Forelimb muscle (tissue), 1 donor: Measurements from ENCODE around the gene KCNN3. TPM values are rescaled to one million over a fixed set of nuclear protein-coding genes. Genes with fewer than 3 reads are reported as not detected.
"Not testable (repeated sequence)": the region's sequence is repeated elsewhere in the genome, so short reads cannot be mapped to it uniquely, and the experiment has no call there.

Source experiments
- DNase-seq: peaks from one replicate; pipeline ENCODE4 v3.0.0-alpha.2; 2013; ENCODE audit warnings: low read depth
- polyA plus RNA-seq: library from polyadenylated mRNA; unstranded; fragments of 120-200 nt; gene quantifications from one replicate; pipeline ENCODE4 v1.2.1, GENCODE V29; 2013; ENCODE audit not compliant: insufficient read length

The KCNN3 gene
- polyA plus RNA-seq = 10.1 TPM

DNA sequence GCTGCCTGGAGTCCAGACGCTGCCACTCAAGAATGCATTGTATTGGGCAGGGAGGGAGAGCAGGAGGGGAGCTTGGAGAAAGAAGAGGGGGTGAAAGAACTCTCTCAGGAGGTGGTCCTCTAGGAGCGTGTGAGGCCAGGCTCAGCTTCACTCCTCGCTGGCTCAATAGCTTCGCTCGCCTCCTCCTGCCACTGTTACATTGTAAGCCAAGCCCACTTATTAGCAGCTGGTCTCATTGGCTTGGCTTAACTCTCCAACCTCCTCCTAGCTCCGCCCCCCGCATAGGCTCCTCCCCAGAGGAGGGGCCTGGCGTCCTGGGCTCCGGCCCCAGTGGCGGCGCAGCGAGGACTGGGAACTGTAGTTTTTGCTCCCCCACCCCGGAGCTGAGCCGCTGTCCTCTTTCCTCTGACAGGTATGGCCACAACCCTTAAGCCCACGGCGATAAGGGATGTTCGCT lies at the start of gene KCNN3:
Gene KCNN3 (minus strand): TSS at position 167 of the 457 bp plus-strand sequence. CDS start 317 bp downstream, outside the sequence.
- peak; percentile 80 for DNase-seq

DNA sequence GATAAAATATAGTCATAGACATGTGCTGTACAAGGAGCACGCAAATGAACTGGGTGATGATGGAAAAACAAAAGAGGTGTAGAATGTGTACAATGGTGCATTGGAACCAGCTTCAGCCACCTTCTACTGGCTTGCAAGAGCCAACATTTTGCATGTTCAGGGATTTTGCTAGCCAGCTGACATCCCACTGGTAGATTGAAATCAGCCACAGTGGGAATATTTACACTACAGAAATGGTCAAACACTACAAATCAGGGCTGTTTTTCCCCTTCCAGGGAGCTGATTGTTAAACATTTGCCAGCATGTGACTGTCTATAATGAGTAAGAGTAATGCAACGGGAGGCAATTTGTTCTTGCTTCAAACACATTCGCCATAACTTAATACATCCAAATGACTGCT lies 43.2 kb upstream of the KCNN3 start:
- no peak for DNase-seq

DNA sequence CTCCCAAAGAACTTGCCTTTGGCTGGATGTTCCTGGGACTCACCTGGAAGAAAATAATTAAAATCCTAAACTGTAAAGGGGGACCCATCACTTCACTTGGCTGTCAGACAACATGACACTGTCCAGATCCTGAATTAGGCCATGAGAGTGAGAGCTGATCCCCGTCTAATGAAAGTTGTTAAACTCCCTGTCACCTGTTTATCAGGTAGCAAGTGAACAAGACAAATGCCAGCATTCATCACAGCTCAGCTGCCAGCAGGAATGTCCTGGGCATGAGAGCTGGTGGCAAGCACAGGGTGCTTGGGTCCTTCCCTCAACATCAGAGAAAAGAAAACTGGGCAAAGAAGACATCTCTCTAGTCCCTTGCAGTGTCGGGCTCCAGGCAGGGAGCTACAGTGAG lies 42.7 kb upstream of the KCNN3 start:
- no peak for DNase-seq

DNA sequence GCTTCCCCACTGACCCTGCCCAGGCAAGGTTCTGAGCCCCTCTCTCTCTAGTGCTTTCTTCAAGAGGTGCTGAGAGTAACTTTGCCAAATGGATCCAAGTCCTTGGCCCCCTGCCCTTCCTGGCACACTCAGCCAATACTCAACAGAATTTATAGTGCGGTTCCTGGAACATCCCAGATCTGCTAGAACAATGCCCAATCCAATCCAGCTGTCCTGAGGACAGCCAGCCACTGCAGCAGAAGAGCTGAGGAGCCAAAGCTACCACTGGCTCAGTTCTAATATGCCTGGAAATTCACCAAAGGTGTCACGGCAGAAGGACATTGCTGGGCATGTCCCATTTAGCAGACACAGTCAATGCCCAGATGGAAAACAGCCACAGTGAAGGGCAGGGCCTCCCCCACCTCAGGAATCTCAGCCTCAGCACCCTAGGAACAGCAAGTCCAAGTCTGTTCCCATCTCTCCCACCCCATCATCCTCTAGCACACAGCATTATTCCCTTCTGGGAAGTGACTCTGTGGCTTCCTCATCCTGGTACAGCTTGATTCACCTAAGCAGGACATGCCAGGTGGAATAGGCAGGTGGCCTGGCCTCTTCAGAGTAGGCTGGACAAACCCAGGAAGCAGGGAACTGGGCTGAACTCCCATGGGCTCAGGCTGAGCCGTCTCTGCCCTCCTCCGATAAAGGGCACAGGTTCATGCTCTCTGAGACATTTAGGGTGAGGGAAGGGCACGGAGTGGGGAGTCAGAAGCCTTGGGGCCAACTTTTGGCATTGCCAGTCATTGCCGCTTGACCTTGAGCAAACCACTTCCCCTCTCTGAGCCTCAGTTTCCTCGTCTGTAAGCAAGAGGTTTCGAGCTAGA lies 41.8 kb upstream of the KCNN3 start:
- DNase-seq = no peak

DNA sequence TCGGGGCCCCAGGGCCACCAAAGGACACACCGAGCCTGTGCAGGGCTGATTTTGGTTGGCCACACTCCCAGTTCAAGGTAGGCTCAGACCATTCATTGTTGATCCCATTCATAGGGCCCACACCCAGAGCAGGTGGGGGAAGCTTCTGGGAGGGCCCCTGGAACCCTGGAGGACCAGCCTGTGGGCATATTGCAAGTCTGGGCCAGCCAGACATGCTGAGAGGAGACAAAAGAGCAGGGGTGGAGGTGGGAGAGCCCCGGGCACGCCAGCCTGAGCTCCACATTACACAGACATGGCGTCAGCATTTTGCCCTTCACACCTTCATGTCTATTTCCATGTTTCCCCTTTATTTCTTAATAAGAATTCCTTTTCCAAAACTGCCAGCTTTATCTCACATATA lies 40.8 kb upstream of the KCNN3 start:
- no peak for DNase-seq

DNA sequence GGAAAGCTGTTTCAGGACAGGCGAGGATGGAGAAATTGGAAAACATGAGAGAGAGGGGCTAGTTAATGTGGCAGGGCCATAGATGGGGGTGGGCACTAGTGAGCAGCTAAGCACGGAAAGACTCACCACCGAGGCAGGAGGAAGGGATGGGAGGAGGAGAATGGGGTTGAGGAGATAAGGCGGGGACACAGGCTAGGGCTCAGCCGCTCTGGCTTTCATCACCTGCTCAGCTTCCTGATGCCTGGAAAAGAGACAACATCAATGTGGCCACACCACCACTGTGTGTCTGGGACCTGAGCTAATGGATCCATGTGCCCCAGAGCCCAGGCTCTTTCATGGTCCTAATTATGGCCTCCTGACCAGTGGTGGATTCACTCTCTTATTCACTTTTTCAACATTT lies 38.9 kb upstream of the KCNN3 start:
- DNase-seq = no peak

DNA sequence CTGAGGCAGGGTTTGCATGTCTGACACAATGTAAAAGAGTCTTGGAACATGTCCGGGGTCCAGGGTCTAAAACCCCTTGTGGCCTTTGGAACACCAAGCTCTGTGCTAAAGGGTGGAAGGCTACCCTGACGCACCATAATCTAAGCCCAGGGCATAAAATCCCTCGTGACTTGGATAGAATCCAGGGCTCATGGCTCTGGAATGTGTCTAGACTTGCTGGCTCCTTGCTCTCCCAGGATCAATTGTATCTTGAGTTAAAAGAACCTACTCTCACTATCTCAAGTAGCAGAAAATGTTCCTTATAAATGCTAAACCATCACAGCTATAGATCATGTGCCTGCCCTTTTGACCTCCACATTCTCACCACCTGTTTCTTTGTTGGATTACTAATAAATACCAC lies 38.0 kb upstream of the KCNN3 start:
- not testable (repeated sequence) for DNase-seq

DNA sequence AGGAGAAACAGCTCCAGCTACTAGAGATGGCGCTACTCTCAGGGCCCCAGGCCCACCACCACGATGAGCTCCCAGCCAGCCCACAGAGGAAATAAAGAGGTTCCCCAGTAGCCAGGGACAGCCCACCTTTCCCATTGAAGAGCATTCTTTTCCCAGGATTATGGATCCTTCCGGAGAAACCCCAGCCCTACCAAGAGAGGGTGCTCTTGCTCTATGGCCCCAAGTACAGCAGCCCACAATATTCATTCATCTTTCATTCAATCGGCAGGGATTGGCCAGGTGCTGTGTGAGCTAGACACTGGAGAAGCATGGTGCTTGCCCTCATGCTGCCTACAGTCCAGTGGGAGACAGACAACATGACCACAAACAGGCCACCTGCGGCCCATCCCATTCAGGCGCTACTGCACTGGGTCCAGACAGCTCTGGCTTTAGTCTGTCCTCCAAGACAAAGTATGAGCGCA lies 36.6 kb upstream of the KCNN3 start:
- no peak for DNase-seq

DNA sequence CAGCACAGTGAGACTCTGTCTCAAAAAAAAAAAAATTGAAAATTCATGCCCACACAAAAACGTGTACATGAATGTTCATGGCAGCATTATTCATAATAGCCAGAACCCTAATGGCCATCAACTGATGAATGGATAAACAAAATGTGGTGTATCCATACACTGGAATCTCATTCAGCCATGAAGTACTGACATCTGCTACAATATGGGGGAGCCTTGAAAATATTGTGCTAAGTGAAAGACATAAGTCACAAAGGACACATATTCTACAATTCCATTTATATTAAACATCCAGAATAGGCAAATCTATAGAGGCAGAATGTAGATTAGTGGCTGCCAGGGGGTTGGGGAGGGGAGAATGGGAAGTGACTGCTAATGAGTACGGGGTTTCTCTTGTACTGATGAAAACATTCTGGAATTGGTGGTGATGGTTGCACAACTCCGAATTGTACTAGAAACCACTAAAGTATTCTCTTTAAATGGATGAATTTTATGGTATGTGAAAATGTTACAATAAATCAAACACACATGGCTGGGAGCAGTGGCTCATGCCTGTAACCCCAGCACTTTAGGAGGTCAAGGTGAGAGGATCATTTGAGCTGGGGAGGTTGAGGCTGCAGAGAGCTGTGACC lies 33.0 kb upstream of the KCNN3 start:
- no peak for DNase-seq

DNA sequence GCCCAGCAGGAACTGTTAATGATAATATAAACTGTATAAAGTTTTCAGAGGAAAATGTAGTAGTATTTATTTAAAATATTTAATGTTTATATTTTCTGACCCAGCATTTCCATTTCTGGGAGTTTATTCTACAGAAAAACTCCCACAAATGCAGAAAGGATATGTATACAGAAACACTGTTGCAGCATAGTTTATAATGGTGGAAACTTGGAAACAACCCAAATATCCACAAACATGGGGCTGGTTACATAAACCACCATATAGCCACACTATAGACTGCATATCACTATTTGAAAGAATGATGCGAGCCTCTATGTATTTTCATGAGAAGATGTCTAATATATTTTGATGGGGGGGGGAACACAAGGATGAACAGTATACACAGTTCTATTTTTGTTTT lies 31.5 kb upstream of the KCNN3 start:
- DNase-seq = no peak

DNA sequence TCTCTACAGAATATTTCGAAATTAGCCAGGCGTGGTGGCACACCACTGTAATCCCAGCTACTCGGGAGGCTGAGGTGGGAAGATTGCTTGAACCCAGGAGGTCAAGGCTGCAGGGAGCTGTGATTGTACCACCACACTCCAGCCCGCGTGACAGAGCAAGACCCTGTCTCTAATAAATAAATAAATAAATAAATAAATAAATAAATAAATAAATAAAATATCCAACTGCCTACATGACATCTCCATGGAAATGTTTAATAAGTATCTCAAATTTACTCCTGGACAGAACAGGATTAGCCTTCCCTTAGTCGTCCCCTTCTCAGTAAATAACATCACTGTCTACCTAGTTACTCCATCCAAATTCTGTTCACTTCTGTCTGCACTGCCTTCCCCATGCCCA lies 29.0 kb upstream of the KCNN3 start:
- no peak for DNase-seq

DNA sequence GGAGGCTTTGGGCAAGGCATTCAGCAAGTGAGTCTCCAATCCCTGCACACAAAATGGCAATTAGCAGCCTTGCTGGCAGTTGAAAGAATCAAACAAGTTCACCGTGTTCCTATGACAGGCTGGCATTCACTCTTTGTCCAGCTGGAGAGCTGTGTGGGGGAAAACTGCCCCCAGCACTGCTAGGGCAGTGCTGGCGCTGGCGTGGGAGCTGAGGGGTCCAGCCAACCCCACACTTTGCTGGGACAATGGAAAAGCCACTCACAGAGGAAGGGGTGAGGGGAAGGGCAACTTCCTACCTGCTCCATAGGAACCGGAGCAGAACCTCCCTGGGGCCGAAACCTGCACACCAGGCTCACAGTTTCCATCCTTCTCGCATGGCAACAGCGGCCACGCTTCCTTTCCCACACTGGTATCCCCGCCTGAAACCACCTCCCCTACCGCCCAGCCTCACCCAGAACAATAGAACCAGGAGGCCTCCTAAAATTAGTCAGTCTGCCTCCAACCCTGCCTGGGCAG lies 26.7 kb upstream of the KCNN3 start:
- no peak for DNase-seq

DNA sequence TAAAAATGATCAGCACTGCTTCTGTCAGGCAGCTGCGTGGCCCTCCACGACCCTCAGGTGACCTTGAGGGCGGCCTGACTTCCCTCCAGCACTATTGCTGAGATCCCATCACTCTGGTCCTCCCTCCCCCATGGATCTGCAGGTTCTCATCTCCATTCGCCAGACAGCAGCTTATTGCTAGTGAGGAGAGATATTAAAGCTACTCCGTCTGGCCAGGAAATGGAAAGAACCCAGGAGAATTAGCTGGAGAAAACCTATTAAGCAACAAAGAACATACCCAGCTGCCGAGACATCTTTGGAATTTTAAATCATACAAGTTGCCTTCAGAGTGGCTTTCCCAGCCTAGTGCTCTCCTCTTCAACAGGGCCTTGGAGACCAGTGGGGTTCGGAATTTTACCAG lies 25.7 kb upstream of the KCNN3 start:
- DNase-seq = no peak

DNA sequence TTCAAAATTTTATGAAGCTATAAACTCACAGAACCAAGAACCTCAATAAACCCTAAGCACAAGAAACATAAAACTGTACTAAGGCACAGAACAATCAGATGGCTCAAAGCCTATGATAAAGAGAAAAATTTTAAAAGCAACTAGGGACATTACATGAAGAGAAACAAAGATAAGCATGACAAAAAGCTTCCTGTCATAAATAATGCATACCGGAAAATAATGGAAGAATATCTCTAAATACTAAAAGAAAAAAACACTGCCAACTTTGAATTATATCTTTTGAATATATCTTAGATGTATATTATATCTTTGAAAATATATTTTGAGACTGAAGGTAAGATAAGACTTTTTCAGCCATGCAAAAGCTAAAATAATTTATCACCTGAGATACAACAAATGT lies 21.4 kb upstream of the KCNN3 start:
- DNase-seq = no peak

DNA sequence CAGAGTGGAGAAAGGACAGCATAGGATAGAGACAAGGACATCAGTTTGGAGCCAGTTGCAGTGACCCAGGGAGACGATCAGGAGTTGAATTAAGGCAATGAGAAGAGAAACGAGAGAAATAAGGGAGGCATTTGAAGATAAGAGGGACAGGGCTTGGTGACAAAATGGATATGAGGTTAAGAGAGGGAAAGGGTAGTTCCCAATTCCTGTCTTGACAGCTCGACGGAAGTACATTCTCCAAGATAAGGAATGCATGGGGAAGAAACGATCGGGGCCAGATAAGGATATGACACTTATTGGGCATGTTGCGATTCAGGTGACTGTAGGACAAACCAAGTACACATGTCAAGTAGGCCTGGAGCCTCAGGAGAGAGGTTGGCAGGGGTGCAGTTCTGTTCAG lies 18.7 kb upstream of the KCNN3 start:
- no peak for DNase-seq

DNA sequence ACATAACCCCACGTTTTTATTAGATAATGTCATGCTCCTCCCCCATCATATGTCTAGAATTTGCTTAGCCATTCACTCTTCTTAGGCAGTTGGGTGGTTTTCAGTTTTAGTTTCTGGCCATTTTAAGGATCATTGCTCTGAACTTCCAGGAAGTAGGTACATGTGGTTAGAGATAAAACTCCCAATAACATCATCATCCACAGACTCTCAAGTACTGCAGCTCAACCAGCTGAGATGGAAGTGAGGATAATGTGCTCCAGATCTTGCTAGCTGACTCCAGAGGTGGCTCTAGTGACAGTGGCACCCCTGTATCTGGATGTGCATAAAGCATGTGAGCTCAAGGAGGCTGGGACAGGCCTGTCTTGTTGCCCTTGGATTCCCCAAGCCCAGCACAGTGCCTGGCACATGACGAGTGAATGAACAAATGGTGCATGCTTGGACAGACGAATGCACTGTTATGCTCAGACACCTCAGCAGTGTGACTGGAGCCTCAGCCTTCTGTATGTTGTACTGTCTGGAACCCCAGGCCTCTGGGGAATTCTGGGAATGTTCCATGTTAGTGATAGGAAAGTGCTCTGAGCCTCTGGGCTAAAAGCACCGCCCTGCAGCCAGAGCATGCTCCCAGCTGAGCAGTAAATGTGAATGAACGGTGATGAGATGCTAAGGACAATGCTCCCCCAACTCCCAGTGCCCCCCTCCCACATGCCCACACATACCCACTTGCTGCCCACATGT lies 16.4 kb upstream of the KCNN3 start:
- no peak for DNase-seq

DNA sequence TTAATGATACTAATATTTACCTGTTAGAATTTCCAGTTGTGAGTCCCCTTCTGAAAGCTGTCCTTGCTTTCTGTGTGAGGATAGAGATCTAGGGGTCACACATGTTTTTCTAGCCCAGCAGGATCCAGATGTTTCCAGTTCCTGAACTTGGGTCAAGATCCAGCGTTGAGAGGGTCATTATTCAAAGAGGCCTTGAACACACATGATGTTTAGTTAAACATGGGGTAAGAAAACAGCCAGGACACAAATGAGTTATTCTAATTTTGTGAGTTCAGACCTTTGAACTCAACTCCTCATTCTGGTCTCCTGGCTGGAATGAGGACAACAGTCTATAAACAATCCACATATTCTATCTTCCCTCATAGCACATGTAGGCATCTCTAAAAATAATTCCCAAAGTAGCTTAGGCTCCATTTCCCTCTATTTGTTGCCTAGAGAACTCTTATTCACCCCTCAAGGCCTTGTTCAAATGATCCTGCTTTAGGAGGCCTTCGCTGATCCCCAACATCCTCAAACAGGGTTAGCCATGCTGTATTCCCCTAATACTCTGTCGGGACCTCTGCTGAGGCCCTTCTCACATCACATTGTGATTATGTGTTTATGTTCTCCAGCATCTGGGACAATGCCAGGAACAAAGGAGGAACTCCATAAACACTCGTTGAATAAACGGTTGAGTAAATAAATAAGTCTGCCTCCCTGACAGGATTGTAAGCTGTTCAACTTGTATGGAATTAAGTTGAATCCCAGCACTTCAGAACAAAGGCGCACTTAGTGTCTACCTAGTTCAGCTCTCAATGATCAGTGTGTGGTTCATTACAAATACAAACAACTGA lies 15.0 kb upstream of the KCNN3 start:
- DNase-seq = no peak

DNA sequence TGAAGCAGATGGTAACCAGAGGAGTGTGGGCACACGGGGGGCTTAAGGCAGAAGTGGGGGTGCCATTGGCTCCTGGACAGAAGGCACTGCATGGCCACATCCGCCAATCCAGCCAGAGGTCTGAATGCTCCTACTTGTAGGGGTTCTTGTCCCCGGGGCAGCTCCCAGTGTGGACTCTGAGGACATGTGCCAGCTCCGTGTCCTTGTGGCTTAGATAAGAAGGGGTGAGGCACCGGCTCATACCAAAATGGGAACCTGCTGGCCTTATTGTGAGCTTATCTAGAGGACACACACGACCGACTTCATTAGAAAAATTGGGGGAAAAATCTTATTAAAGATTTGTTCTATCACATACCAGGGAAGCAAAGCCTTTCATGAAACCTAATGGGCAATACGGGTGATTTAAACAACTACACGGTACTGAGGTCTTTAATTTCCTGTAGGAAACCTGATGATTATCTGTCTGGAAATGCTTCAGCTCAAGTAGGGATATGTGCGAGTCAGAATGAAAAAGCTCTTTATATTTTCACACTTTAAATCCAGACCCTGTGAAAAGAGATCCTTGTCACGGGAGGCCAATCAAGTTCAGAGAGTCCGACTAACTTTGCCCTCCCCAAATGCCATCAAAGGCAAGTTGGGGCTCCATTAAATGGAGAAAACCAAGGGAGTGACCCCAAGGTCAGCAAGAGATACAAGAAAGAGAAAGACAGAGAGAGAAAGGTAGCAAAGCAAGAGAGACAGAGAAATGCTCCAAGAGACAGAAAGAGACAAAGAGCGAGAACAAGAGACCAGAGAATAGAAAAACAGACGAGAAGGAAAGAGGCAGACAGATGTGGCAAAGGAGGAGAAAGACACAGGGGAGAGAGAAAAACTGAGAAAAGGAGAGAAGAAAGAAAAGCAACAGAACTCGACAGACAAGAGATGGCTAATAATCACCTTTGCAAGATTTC lies 14.1 kb upstream of the KCNN3 start:
- DNase-seq = no peak

DNA sequence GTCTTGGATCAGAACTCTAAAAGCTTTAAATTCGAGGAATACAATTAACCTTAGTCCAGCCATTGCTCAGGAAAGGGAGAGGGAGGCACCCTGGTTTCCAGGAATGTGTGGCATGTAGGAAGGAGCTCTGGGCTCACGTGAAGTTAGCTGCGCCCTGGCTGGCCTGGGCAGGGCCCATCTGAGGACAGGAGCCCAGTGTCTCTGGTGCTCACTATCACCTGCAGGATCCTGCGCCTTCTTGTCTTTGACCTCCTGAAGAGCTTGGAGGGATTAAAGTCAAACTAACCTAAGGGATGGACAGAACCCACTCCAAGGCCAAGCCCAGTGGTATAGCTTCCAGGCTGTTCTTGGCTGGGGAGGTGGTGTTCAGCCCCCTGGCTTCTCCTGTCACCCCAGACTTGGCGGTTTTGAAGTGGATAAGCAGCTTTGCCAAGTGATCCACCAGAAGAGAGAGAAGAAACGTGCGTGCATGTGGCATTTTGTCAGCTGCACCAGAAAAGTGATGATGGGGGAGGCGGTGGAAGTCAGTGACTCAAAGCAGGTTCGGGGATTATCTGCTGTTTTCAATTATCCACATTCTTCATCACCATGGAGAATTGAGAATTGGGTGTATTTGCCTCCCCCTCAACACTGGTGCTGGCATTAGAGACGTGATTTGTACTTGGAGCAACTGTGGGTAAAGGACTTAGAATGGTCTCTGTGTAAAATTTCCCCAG lies 11.9 kb upstream of the KCNN3 start:
- DNase-seq = no peak
